ENCODE data around the gene GALNT2.

GALNT2 gene

DNA sequence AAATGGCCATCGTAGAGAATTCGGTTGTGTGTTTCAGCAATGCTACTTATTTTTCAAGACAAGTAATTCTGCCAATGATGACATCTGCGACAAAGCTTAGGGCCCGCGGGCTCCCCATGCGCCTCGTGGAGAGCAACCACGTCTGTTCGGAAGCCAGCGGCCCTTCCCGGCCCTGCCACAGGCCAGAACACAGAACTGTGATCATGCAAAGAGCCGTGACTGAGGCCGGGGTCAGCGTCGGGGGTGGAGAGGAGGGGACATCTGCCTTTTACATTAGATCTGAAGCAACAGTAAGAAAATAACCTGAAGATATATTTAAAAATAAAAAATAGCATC is 255.4 kb downstream of the GALNT2 start:
- peak in 1 of 42 donors; percentile 20 for DNase-seq
- intact Hi-C loops (cut with DNase I): no loop called here

DNA sequence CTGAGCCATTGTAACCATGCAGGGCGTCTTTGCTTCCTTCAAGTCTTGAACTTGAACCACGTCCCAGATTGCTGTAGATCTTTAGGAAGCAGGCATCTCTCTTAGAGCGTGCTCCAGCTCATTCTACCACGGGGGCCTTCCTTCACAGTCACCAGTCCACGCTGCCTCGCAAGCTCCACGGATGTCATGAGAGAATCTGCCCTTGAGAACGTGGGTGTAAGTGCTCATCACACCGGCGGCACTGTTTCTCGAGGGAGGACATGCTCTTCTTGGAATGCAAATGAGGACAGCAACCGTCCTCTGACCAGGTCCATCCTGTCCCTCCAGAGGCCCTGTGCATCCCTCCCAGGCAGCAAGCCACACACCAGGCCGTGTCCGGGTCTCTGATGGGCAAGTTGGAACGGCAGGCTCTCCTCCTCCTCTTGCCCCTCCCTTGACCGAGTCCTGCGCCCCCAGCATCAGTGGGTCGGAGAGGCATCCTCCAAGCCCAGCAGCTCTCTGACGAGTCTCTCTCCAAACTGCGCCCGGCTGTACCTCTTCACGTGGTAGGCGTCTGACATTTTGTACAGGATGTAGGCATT is 256.0 kb downstream of the GALNT2 start:
- intact Hi-C loops (cut with DNase I): no loop called here
- DNase-seq: peak in 1 of 42 donors; percentile 27

DNA sequence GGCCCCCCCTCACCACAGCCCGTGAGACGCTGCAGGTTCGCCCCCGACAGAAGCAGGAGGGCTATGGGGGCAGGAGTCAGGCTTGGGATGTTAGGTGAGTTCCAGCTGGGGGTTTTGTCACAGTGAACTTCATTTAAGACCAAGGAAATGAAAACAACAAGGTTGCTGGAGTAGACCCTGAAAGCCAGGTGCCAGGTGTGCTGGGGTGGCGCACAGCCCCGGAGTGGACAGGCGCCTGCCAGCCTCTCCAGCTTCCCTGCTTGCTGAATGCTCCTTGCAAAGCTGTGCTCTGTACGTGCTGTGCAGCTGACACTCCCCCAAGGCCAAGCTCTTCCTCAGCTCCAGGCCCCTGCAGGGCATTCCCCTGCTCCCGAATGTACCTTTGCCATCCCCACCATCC is 256.6 kb downstream of the GALNT2 start:
- intact Hi-C loops (cut with DNase I): no loop called here

DNA sequence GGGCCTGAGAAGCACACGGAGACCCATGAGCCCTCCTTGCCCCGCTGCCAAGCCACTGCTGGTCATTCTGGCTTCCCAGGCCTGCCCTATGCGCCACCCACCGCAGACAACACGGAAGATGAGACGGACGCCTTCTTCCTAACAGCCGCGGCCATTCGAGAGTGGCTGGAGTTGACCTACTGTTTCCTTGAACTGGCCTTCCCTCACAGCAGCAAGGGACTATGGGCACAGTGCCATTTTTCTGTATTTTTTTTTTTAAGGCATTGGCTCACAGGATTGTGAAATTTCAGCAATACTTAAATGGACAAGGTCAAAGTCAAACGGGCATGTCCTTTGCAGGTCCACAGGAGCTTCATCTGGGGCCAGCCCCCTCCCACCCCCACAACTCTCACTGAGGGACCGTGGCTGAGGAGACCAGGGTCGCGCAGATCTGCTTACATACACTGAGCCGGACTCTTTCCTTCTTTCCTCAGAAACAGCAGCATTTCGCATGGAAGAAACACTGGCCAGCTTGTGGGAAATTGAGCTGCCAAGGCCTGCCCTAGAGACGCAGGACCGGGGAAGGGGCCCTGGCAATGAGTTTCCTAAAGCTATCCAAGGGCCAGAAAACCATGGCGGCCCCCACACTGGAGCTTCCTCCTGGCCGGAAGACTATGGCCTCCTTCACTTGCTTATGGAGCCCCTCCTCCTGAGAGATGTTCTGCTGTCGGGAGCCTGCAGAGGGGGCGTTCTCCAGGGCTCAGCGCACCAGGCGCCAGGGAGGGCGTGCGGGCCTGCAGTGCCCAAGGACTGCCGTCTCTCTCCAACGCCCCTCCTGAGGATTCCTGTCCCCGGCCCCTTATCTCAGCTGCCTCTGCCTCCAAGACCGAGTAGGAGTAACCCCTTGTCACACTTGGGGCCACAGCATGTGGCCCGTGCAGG is 260.2 kb downstream of the GALNT2 start:
- intact Hi-C loops (cut with DNase I): no loop called here
- peak in 1 of 42 donors; percentile 18 for DNase-seq

More for the DNA sequence above, 256.6 kb downstream of the GALNT2 start:
- DNase-seq: peak in 1 of 42 donors; percentile 15

DNA sequence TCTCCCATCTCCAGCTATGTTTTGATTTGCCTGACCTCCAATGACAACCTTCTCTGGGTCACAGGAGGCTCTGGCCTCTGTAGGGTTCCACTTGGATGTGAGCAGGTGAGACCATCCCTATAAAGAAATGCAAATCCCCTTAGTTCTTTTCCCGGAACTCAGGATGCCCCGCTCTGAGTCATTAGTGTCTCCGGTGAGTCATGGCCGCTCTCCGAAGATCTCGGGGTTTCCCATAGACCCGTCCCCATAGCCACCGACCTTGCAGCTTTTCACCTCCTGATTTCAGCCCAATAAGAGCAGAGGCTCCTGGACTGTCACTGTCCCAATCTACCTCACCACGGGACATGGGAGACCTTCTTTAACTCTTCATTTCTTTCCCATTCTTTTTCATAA is 260.9 kb downstream of the GALNT2 start:
- intact Hi-C loops (cut with DNase I): no loop called here
- DNase-seq: no peak

DNA sequence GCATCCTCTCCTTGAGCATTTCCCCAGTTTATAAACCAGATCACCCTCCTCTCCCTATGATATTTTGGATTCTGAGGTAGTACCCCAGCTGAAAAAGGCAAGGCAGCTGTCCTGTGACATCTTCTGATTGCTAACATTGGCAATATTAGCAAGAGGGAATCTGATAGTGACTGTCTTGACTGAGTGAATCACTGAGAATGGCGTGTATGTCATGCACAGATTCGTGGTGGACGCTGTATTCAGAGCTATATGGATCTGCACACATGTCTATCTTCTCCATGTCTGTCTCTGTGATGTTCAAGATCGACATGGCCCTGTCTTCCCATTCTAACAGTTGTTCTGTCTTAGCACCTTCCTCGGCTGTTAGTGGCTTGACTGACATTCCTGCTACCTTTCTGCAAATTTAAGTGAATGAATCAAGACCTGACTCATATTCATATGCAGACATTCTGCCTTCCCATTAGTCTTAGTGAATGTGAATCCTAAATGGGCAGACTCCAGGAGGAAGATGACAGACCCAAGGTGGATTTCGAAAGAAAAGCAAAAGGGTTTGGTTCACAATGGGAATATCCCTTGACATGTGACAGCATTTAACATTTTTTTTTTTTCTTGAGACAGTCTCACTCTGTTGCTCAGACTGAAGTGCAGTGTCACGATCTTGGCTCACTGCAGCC is 261.4 kb downstream of the GALNT2 start:
- peak in 1 of 42 donors; percentile 53 for DNase-seq
- intact Hi-C loops (cut with DNase I): no loop called here

DNA sequence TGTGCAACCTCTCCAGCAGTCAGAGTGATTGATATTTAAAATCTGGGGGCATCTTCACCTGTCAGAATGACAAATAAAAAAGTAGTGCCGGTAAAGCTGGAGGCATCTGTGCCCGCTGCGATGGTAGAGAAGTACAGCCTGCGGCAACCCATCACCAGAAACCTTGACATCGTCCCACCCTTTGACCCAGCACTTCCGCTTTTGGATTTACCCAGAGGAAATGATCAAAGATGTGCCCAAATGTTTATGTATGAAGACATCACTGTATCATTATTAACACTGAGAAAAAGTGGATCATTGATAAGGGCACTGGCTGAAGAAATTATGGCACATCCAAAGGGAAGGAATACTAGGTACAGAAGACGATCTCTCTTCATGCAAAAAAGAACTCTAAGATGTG is 263.1 kb downstream of the GALNT2 start:
- DNase-seq: no peak
- intact Hi-C loops (cut with DNase I): no loop called here
